Measurements from ENCODE around the gene OR10H5.
"Not testable (repeated sequence)": the region's sequence is repeated elsewhere in the genome, so short reads cannot be mapped to it uniquely, and the experiment has no call there.

DNA sequence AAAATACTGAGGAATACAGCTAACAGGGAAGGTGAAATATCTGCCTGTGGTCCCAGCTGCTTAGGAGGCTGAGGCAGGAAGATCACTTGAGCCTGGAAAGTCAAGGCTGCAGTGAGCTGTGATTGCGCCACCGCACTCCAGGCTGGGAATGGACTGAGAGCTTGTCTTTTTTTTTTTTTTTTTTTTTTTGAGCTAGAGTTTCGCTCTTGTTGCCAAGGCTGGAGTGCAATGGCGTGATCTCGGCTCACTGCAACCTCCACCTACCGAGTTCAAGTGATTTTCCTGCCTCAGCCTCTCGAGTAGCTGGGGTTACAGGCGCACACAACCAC lies 56.4 kb downstream of the OR10H5 start:
- not testable (repeated sequence) for TF ChIP-seq CTCF (IDR thresholded peaks at IDR 0.05); POLR2AphosphoS5 (IDR thresholded peaks at IDR 0.05; ENCODE audit: low read depth, low read length); SIN3A (IDR thresholded peaks at IDR 0.05; ENCODE audit: borderline replicate concordance, insufficient read depth, low read depth, low read length); REST (IDR thresholded peaks at IDR 0.05; ENCODE audit: insufficient read depth in 1 of 2, low read depth in 2 of 2, low read length in 1 of 2); TCF7L2 (IDR thresholded peaks at IDR 0.05; ENCODE audit: low read depth, low read length)

Data from Panc1 (cell line).